ENCODE measurements around the gene DESI1.
A peak's percentile ranks its signal among the peaks of the same experiment; 100 is the strongest.
"Not testable (repeated sequence)": the region's sequence is repeated elsewhere in the genome, so short reads cannot be mapped to it uniquely, and the experiment has no call there.

The DESI1 gene

GRCh38 chr22:41562461-41562860 lies 58.4 kb downstream of the DESI1 start:
- intact Hi-C loops (cut with DNase I; ENCODE audit: low total_unique reads): no loop called here
- H3K4me3 ChIP-seq: peak overlapping the region; percentile 63 to 73
- H3K4me1 ChIP-seq: peaks cover 0 to 84% (median 49%) of the 10 kb centered on the region in 4 donors
- no peaks in the 10 kb centered on the region for H3K36me3 ChIP-seq
- DNase-seq: no peak
- TF ChIP-seq CTCF (IDR thresholded peaks at IDR 0.05): no peak
- no peaks in the 10 kb centered on the region for H3K9me3 ChIP-seq
- no peaks in the 10 kb centered on the region for H3K27me3 ChIP-seq
- peak overlapping the region; percentile 91 to 97 for H3K27ac ChIP-seq

GRCh38 chr22:41561788-41562187 lies 59.1 kb downstream of the DESI1 start:
- H3K4me3 ChIP-seq: peak overlapping the region; percentile 63 to 73
- peak overlapping the region; percentile 91 to 97 for H3K27ac ChIP-seq

GRCh38 chr22:41561335-41561734 lies 59.5 kb downstream of the DESI1 start:
- Histone ChIP-seq H3K9me3 (no peaks in the 10 kb centered on the region), H3K4me1 (peaks cover 0 to 84% (median 53%) of the 10 kb centered on the region in 4 donors), H3K27me3 (no peaks in the 10 kb centered on the region), H3K27ac (peak overlapping the region; percentile 91 to 97), H3K36me3 (no peaks in the 10 kb centered on the region), H3K4me3 (peak overlapping the region; percentile 63 to 73)
- DNase-seq: no peak
- TF ChIP-seq CTCF (IDR thresholded peaks at IDR 0.05): no peak
- intact Hi-C loops (cut with DNase I; ENCODE audit: low total_unique reads): no loop called here

More at GRCh38 chr22:41561788-41562187, 59.1 kb downstream of the DESI1 start:
- Histone ChIP-seq H3K36me3 (no peaks in the 10 kb centered on the region), H3K27me3 (no peaks in the 10 kb centered on the region), H3K4me1 (peaks cover 0 to 84% (median 50%) of the 10 kb centered on the region in 4 donors), H3K9me3 (no peaks in the 10 kb centered on the region)
- intact Hi-C loops (cut with DNase I; ENCODE audit: low total_unique reads): no loop called here
- DNase-seq: peak in 1 of 2 donors; percentile 72
- TF ChIP-seq CTCF (IDR thresholded peaks at IDR 0.05): no peak

DNA sequence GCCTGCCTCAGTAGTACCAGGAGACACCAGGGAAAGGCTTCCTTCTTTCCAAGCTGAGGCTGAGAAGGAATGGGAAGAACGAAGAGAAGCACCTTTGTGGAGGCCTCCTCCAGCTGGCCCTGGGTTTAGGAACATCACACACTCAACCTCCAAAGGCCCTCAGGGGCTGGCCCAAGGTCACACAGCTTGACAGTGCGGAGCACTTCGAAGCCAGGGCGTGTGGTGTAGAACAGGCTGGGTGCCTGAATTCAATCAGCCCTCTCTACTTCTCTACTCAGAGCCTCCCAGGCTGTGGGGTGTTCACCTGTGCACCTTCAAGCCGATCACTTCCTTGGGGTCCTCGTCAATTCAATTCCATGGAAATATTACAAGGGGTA lies 60.8 kb downstream of the DESI1 start:
- Histone ChIP-seq H3K36me3 (no peaks in the 10 kb centered on the region), H3K4me1 (peaks cover 0 to 74% (median 46%) of the 10 kb centered on the region in 4 donors), H3K4me3 (peak overlapping the region; percentile 63 to 73), H3K9me3 (no peaks in the 10 kb centered on the region), H3K27me3 (no peaks in the 10 kb centered on the region), H3K27ac (peak overlapping the region; percentile 91 to 97)
- no peak for TF ChIP-seq CTCF (IDR thresholded peaks at IDR 0.05)
- no peak for DNase-seq
- intact Hi-C loops (cut with DNase I; ENCODE audit: low total_unique reads): no loop called here

DNA sequence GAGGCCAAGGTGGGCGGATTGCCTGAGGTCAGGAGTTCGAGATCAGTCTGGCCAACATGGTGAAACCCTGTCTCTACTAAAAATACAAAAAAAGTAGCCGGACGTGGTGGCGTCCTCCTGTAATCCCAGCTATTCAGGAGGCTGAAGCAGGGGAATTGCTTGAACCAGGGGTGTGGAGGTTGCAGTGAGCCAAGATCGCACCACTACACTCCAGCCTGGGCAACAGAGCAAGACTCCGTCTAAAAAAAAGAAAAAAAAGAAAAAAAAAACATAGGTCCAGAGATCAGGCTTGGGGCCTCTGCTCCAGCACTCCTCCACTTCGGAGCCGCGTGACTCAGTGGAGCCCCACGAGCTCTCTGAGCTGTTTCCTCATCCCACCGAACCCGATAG lies 62.6 kb downstream of the DESI1 start:
- H3K36me3 ChIP-seq; intact Hi-C loops (cut with DNase I; ENCODE audit: low total_unique reads); H3K4me3 ChIP-seq; DNase-seq; H3K27me3 ChIP-seq; H3K9me3 ChIP-seq: not testable (repeated sequence)
- peak overlapping the region; percentile 91 to 97 for H3K27ac ChIP-seq
- peaks cover 0 to 66% (median 34%) of the 10 kb centered on the region in 4 donors for H3K4me1 ChIP-seq

GRCh38 chr22:41557401-41558240 lies 63.2 kb downstream of the DESI1 start:
- Histone ChIP-seq H3K27me3 (no peaks in the 10 kb centered on the region), H3K27ac (peak overlapping the region; percentile 91 to 97), H3K4me1 (peaks cover 0 to 61% (median 32%) of the 10 kb centered on the region in 4 donors), H3K4me3 (peak overlapping the region in 1 of 2 donors; percentile 15), H3K9me3 (no peaks in the 10 kb centered on the region), H3K36me3 (no peaks in the 10 kb centered on the region)
- intact Hi-C loops (cut with DNase I; ENCODE audit: low total_unique reads): no loop called here
- TF ChIP-seq CTCF (IDR thresholded peaks at IDR 0.05): no peak
- peak; percentile 76 to 91 for DNase-seq
